ENCODE measurements around the gene CCDC183.

- no peak for TF ChIP-seq ZNF274 (IDR thresholded peaks at IDR 0.05; ENCODE audit: low read depth, low read length)
- TF ChIP-seq YY1 (IDR thresholded peaks at IDR 0.05; ENCODE audit: insufficient read depth, insufficient read length): no peak
- no peak for TF ChIP-seq SUZ12 (IDR thresholded peaks at IDR 0.05; ENCODE audit: extremely low read depth, insufficient read depth, insufficient read length)
Observed at GRCh38 chr9:136793086-136793946, 2.8 kb upstream of the CCDC183 start.
